ENCODE results near the gene MTIF2. TPM values are rescaled to one million over a fixed set of nuclear protein-coding genes. Genes with fewer than 3 reads are reported as not detected.

The MTIF2 gene
- total and polyA plus RNA-seq, 2 donors (not counting 3 experiments of a cell fraction or from before 2014, with no cell fraction given): 9.3 to 26.9 TPM

DNA sequence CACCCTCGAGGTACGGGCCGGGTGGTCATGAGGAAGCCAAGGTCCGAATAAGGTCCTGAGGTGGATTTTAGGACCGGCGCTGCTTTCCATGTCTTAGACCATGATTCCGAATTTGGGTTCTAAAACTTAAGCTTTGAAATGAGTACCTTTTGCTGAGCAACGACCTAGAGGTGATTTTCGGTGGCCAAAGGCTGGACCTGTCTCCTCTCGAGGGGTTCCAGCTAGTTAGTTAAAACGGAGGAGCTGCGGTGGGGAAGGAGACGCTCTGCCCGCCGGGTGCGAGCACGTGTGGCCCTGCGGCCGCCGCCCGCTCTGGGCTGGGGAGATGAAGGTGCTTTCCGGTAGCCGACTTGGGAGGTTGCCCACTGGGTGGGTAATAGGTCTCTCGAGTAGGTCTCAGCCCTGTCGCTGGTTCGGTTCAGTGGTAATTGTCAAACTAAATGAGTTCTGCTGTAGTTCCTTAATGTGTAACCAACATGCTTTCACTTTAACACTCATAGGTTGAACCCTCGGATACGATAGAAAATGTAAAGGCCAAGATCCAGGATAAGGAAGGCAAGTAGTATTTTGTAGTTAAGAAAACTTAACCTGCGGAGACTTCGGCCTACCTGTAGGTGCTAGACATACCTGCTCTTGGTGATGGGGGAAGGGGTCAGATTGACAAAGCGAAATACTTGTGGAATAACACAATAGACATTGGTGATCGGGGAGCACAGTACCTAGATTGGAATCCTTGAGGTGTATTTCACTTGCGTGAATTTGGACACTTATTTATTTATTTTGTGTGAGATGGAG lies 36.0 kb downstream of the MTIF2 start:
- peaks cover 12 to 33% of the 10 kb centered on the region in 2 experiments for H3K36me3 ChIP-seq (ENCODE audit: control insufficient read depth in 2 of 2, extremely low read depth in 1 of 2, insufficient read depth in 2 of 2, low read length in 2 of 2)
- no peaks in the 10 kb centered on the region for H3K9me1 ChIP-seq (replicated peaks; ENCODE audit: control insufficient read depth, extremely low read depth, insufficient read depth, low read length)
- BruUV-seq (replicated peaks): TSS peak; percentile 69
- CTCF ChIA-PET: interaction anchor here (0.6 to 1.3 kb wide), 2 partner anchors 9 to 120 kb away, joined by 3 to 5 read pairs; no protein-coding TSS in a partner anchor
- H3K9me3 ChIP-seq (replicated peaks; ENCODE audit: control insufficient read depth, insufficient read depth, low read length): no peaks in the 10 kb centered on the region
- no peaks in the 10 kb centered on the region for H4K20me1 ChIP-seq (replicated peaks; ENCODE audit: control insufficient read depth, extremely low read depth, insufficient read depth, low read length)
- peak overlapping the region; percentile 45 for H2AFZ ChIP-seq (ENCODE audit: low read depth, low read length)
- H3K4me2 ChIP-seq (ENCODE audit: insufficient read depth, low read length): peak overlapping the region; percentile 95
- POLR2A ChIA-PET: interaction anchor here (1.3 kb wide), 1 partner anchor 9 kb away, joined by 5 read pairs; no protein-coding TSS in a partner anchor
- TF ChIP-seq, protein P1, sequence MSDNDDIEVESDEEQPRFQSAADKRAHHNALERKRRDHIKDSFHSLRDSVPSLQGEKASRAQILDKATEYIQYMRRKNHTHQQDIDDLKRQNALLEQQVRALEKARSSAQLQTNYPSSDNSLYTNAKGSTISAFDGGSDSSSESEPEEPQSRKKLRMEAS (IDR thresholded peaks at IDR 0.05; ENCODE audit: insufficient read depth, insufficient read length): no peak
- TF ChIP-seq MYC (IDR thresholded peaks at IDR 0.05; ENCODE audit: low read depth, low read length) (peak; percentile 80), GATA2 (IDR thresholded peaks at IDR 0.05; ENCODE audit: insufficient read depth, insufficient read length, low read depth, low read length) (no peak), POLR2AphosphoS5 (IDR thresholded peaks at IDR 0.05; ENCODE audit: insufficient read depth, low read depth, low read length) (no peak), EZH2 (IDR thresholded peaks at IDR 0.05; ENCODE audit: borderline replicate concordance, low read depth, low read length, severe bottlenecking) (no peak), FOS (IDR thresholded peaks at IDR 0.05; ENCODE audit: borderline replicate concordance, insufficient read depth, low read length) (no peak), POLR2A (IDR thresholded peaks at IDR 0.05; ENCODE audit: low read depth, low read length) (no peak)
- TF ChIP-seq, protein P2, sequence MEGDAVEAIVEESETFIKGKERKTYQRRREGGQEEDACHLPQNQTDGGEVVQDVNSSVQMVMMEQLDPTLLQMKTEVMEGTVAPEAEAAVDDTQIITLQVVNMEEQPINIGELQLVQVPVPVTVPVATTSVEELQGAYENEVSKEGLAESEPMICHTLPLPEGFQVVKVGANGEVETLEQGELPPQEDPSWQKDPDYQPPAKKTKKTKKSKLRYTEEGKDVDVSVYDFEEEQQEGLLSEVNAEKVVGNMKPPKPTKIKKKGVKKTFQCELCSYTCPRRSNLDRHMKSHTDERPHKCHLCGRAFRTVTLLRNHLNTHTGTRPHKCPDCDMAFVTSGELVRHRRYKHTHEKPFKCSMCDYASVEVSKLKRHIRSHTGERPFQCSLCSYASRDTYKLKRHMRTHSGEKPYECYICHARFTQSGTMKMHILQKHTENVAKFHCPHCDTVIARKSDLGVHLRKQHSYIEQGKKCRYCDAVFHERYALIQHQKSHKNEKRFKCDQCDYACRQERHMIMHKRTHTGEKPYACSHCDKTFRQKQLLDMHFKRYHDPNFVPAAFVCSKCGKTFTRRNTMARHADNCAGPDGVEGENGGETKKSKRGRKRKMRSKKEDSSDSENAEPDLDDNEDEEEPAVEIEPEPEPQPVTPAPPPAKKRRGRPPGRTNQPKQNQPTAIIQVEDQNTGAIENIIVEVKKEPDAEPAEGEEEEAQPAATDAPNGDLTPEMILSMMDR (IDR thresholded peaks at IDR 0.05; ENCODE audit: extremely low read depth in 1 of 2, insufficient read depth in 1 of 2, low read depth in 1 of 2, low read length in 2 of 2): no peak
- FAIRE-seq: peak; percentile 54
- peaks cover 30% of the 10 kb centered on the region for H3K4me1 ChIP-seq (ENCODE audit: control insufficient read depth, extremely low read depth, insufficient read depth, low read length)
- H3K9ac ChIP-seq (replicated peaks; ENCODE audit: extremely low read depth, insufficient read depth, low read length): peak overlapping the region; percentile 99
- H3K27me3 ChIP-seq (ENCODE audit: control insufficient read depth in 2 of 2, insufficient read depth in 2 of 2, low read length in 2 of 2): no peaks in the 10 kb centered on the region
- intact Hi-C loops (cut with micrococcal nuclease): loop anchor here (2.0 to 10.0 kb wide), 4 partner anchors 34 to 282 kb away; partner anchors contain the start of genes CFAP36, MTIF2 and RTN4
- H3K27ac ChIP-seq (ENCODE audit: insufficient read depth, low read depth, low read length): peak overlapping the region; percentile 99
- dilution Hi-C loops (cut with MboI; ENCODE audit: extremely low pct_ligation_motif_present, low sequenced_read_pairs): no loop called here
- peaks cover 41% of the 10 kb centered on the region for H3K79me2 ChIP-seq (ENCODE audit: control insufficient read depth, insufficient read depth, low read length)
- peak overlapping the region; percentile 83 to 96 (median 92) for H3K4me3 ChIP-seq (replicated peaks in 1 of 3; ENCODE audit: insufficient read depth in 1 of 3, low read depth in 1 of 3, low read length in 3 of 3)
- peak; percentile 40 for DNase-seq (ENCODE audit: low read depth, low spot score)
